SJSA1 (cell line): ENCODE data around the gene JAG1. TPM values are rescaled to one million over a fixed set of nuclear protein-coding genes. Genes with fewer than 3 reads are reported as not detected.
"Not testable (repeated sequence)": the region's sequence is repeated elsewhere in the genome, so short reads cannot be mapped to it uniquely, and the experiment has no call there.

Source experiments
- DNase-seq, 2 experiments: peaks; one replicate each; pipeline ENCODE4 v3.0.0-alpha.2; 2015 to 2020; ENCODE audit warnings: low spot score in 2 of 2, low read depth in 1 of 2
- H3K27ac ChIP-seq: fragments of 250-450 bp; sonication (Bioruptor Pico); 2 replicates; pipeline ENCODE4 v1.5.1; 2020; ENCODE audit warnings: mild to moderate bottlenecking, moderate library complexity
- H3K27me3 ChIP-seq: fragments of 250-450 bp; sonication (Bioruptor Pico); replicated peaks from 2 replicates; pipeline ENCODE4 v1.5.1; 2020; ENCODE audit warnings: mild to moderate bottlenecking, moderate library complexity
- H3K36me3 ChIP-seq: fragments of 250-450 bp; sonication (Bioruptor Pico); 2 replicates; pipeline ENCODE4 v1.5.1; 2020; ENCODE audit warnings: mild to moderate bottlenecking
- H3K4me1 ChIP-seq: fragments of 250-450 bp; sonication (Bioruptor Pico); replicated peaks from 2 replicates; pipeline ENCODE4 v1.6.1; 2021; ENCODE audit warnings: mild to moderate bottlenecking
- H3K4me3 ChIP-seq: fragments of 250-450 bp; sonication (Bioruptor Pico); 2 replicates; pipeline ENCODE4 v1.5.1; 2020; ENCODE audit warnings: mild to moderate bottlenecking
- H3K9me3 ChIP-seq: fragments of 250-450 bp; sonication (Bioruptor Pico); replicated peaks from 2 replicates; pipeline ENCODE4 v1.5.1; 2020; ENCODE audit warnings: mild to moderate bottlenecking
- total RNA-seq: library from RNA; depleted of rRNA; stranded (reverse); fragments of >200 nt; shearing (Covaris generic); gene quantifications from 2 replicates; pipeline ENCODE4 v1.2.3, GENCODE V29; 2014

Gene JAG1
- total RNA-seq, 1 experiment from 2014 or later: 40.9 TPM

GRCh38 chr20:10605547-10606195 is 68.1 kb downstream of the JAG1 start:
- H3K36me3 ChIP-seq: no peaks in the 10 kb centered on the region
- peak overlapping the region; percentile 90 for H3K27ac ChIP-seq
- no peak for DNase-seq
- no peaks in the 10 kb centered on the region for H3K9me3 ChIP-seq
- peaks cover 37% of the 10 kb centered on the region for H3K4me1 ChIP-seq
- no peaks in the 10 kb centered on the region for H3K27me3 ChIP-seq
- no peak overlapping the region for H3K4me3 ChIP-seq

GRCh38 chr20:10604865-10605440 is 68.8 kb downstream of the JAG1 start:
- no peak for DNase-seq
- H3K9me3 ChIP-seq: no peaks in the 10 kb centered on the region
- no peak overlapping the region for H3K4me3 ChIP-seq
- peaks cover 36% of the 10 kb centered on the region for H3K4me1 ChIP-seq
- no peaks in the 10 kb centered on the region for H3K27me3 ChIP-seq
- peak overlapping the region; percentile 90 for H3K27ac ChIP-seq
- no peaks in the 10 kb centered on the region for H3K36me3 ChIP-seq

DNA sequence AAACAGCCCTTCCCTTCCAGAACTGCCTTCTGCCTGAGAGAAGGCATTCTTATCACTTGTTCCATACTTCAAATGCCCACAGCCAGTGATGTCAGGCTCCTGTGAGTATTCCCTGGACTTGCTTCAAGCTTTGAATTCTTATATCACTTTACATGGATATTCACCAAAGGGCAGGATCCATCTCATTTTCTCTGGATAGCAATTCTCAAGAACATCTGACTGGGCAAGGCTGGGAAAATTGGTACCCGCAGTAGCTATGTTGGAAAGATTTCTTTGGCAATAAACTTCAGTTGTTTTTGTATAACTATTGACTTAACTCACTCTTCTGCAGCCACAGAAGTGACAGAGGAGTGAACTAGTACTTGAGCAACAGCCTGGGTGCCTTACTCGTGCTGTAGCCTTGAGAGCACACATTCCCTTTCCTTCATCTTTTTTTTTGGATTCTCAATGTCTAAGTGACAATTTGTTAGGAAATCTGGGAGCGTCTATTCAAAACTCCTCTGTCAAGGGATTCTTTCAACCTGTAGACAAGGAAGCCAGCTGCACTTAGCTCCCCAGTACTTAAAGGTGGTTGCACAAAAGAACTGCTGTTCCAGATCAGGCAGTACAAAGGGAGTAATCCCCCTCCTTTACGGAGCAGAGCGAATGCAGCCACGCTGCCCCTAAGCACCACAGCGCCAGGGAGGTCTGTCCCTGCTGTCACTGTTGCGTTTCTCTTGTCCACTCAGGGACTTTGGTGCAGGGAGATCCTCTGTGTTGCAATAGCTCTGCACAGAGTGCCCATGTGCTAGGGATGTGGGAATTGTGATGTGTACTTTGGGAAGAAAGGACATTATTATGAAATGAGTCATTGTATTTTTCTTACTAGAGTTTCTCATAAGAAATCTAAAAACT is 69.6 kb downstream of the JAG1 start:
- Histone ChIP-seq H3K9me3 (no peaks in the 10 kb centered on the region), H3K27ac (peak overlapping the region; percentile 90), H3K4me1 (peaks cover 28% of the 10 kb centered on the region), H3K4me3 (no peak overlapping the region), H3K36me3 (no peaks in the 10 kb centered on the region), H3K27me3 (no peaks in the 10 kb centered on the region)
- peak; percentile 87 to 92 for DNase-seq

- H3K27ac ChIP-seq: peak overlapping the region; percentile 90
- no peaks in the 10 kb centered on the region for H3K36me3 ChIP-seq
- H3K4me1 ChIP-seq: peaks cover 34% of the 10 kb centered on the region
- H3K27me3 ChIP-seq: no peaks in the 10 kb centered on the region
- no peak for DNase-seq
- no peak overlapping the region for H3K4me3 ChIP-seq
- H3K9me3 ChIP-seq: no peaks in the 10 kb centered on the region
These were observed 70.4 kb downstream of the JAG1 start for GRCh38 chr20:10603378-10603777.

DNA sequence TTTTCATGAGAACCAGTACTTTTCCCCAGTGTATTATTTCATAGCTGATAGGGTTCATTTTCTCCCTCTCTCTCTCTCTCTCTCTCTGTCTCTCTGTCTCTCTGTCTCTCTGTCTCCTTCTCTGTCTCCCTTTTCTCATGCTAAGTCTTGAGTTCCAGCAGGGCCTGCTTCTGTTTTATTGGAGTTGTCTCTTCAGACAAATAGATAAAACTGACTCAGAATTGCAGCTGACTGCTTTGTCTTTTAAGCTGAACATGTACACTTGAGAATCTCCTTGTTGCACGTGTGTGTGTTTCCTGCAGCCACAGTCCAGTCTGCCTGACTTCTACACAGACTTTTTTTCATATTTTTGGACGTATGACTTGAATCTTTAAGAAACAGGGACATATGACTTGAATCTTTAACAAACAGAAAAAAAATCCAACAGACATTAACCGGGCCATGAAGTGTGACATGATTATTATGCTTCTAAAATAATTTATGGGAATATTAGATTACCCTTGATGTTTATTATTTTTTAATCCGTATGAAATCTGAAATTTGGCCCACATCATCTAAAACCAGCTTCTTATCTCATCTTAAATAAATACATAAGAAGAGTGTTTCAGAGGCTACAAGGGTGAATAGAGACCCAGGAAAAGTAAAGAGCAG is 71.5 kb downstream of the JAG1 start:
- DNase-seq: no peak
- no peaks in the 10 kb centered on the region for H3K9me3 ChIP-seq
- no peak overlapping the region for H3K4me3 ChIP-seq
- H3K27me3 ChIP-seq: no peaks in the 10 kb centered on the region
- peaks cover 44% of the 10 kb centered on the region for H3K4me1 ChIP-seq
- no peaks in the 10 kb centered on the region for H3K36me3 ChIP-seq
- no peak overlapping the region for H3K27ac ChIP-seq

DNA sequence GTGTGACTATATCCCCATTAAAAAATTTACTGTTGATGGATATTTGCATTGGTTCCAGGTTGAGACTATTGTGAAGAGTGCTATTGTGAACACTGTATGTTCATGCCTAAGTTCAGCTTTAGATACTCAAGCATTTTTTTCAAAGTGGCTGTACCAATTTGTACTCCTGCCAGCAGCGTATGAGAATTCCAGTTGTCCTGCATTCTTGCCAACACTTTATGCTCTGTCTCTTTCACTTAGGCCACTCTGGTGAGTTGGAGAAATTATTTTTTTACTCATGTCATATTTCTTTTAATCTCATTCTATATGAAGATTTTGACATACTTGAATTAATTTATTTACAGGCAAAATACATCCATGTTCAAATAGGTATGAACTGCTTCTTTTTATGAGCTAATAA is 76.2 kb downstream of the JAG1 start:
- Histone ChIP-seq H3K27ac (peak overlapping the region; percentile 91), H3K4me3 (no peak overlapping the region), H3K4me1 (peaks cover 38% of the 10 kb centered on the region), H3K27me3 (no peaks in the 10 kb centered on the region), H3K9me3 (no peaks in the 10 kb centered on the region), H3K36me3 (no peaks in the 10 kb centered on the region)
- peak in 1 of 2 experiments; percentile 39 for DNase-seq

- DNase-seq: peak; percentile 70 to 91
- Histone ChIP-seq H3K4me1 (peaks cover 47% of the 10 kb centered on the region), H3K36me3 (no peaks in the 10 kb centered on the region), H3K4me3 (no peak overlapping the region), H3K27me3 (no peaks in the 10 kb centered on the region), H3K27ac (peak overlapping the region; percentile 91), H3K9me3 (no peaks in the 10 kb centered on the region)
These were observed 77.1 kb downstream of the JAG1 start for GRCh38 chr20:10596710-10597121.

- H3K27me3 ChIP-seq: no peaks in the 10 kb centered on the region
- H3K36me3 ChIP-seq: no peaks in the 10 kb centered on the region
- 0 out of 2 replicates have a peak overlapping the region, but pooled peaks have one; percentile 3 for H3K27ac ChIP-seq
- no peak overlapping the region for H3K4me3 ChIP-seq
- DNase-seq: no peak
- H3K4me1 ChIP-seq: peaks cover 54% of the 10 kb centered on the region
- no peaks in the 10 kb centered on the region for H3K9me3 ChIP-seq
These were observed 77.8 kb downstream of the JAG1 start for GRCh38 chr20:10595985-10596384.

DNA sequence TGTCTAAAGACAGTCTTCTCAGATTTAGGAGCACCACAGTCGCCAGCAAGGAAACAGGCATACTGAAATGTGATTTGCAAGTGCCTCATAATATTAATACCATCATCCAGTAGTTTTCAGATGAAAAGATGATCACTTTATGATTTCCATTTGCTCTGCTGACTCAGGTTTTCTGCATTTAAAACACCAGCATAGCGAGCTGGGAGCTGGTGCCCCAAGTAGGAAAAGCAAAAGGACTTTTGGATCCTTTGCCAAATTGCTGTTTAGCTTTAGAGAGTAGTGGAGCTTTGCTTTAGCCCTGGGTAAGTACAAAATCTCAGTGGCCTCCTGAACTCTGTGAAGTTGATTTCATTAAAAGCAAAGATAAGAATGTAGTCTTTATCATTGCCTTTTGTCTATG is 78.5 kb downstream of the JAG1 start:
- Histone ChIP-seq H3K27me3 (no peaks in the 10 kb centered on the region), H3K4me3 (no peak overlapping the region), H3K36me3 (no peaks in the 10 kb centered on the region), H3K27ac (no peak overlapping the region), H3K9me3 (no peaks in the 10 kb centered on the region), H3K4me1 (peaks cover 60% of the 10 kb centered on the region)
- DNase-seq: no peak

DNA sequence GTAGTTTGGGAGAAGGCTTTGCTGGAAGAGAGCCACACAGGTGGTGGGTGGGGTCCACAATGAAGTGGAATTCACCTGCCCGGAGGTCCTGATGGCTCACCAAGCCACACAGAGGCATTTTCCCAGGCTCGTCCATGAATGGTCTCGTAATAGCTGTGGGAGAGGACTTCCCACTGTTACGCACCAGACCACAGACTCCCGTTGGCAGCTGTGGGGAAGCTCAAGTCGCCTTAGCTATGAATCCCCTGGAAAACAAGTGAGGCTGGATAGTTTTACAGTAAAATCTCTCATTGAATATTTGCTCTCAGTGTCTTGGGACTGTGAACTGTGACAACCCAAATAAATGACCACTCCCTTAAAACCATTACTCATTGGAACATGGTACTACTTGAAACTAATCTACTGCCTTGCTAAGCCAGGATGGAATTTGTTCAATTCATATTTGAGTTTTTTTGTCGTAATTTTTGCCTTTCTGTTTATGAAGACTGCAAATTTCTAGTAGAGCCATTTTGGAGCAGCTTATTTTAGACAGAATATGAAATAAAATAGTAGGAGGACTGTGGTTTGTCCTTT is 79.4 kb downstream of the JAG1 start:
- H3K4me1 ChIP-seq: peaks cover 60% of the 10 kb centered on the region
- H3K4me3 ChIP-seq: no peak overlapping the region
- DNase-seq: no peak
- H3K27me3 ChIP-seq: no peaks in the 10 kb centered on the region
- H3K36me3 ChIP-seq: no peaks in the 10 kb centered on the region
- H3K9me3 ChIP-seq: no peaks in the 10 kb centered on the region
- H3K27ac ChIP-seq: no peak overlapping the region

DNA sequence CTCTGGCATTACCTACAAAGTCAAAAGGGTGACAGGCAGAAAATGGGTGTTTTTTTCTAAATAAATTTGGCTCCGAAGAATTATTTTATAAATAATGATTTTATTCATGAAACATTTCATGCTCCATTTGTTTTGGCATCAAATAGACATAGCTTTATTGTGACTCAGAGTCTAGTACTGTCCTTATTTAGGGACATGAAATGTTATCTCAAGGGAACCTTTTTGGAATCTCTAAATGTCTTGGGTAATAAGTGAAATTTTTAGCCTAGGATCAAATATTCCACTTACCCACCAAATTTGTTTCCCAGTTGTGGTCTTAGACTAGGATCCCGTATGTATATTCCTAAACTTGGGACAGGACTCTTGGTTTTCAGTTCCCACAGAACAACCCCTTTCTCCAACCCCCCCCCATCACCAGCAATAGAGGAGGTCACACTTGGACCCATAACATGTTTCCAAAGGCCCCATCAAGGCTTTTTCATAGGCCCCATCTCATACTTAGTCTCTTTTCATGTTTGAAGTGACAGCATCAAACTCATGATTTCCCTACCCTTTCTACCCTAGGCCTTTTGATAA is 81.8 kb downstream of the JAG1 start:
- Histone ChIP-seq H3K36me3 (no peaks in the 10 kb centered on the region), H3K9me3 (no peaks in the 10 kb centered on the region), H3K4me1 (peaks cover 39% of the 10 kb centered on the region), H3K27ac (peak overlapping the region; percentile 43), H3K27me3 (no peaks in the 10 kb centered on the region), H3K4me3 (no peak overlapping the region)
- peak in 1 of 2 experiments; percentile 58 for DNase-seq

- H3K27ac ChIP-seq: no peak overlapping the region
- no peaks in the 10 kb centered on the region for H3K9me3 ChIP-seq
- no peaks in the 10 kb centered on the region for H3K36me3 ChIP-seq
- H3K4me1 ChIP-seq: peaks cover 37% of the 10 kb centered on the region
- H3K4me3 ChIP-seq: no peak overlapping the region
- no peaks in the 10 kb centered on the region for H3K27me3 ChIP-seq
- no peak for DNase-seq
These were observed 82.7 kb downstream of the JAG1 start for GRCh38 chr20:10590950-10591671.

DNA sequence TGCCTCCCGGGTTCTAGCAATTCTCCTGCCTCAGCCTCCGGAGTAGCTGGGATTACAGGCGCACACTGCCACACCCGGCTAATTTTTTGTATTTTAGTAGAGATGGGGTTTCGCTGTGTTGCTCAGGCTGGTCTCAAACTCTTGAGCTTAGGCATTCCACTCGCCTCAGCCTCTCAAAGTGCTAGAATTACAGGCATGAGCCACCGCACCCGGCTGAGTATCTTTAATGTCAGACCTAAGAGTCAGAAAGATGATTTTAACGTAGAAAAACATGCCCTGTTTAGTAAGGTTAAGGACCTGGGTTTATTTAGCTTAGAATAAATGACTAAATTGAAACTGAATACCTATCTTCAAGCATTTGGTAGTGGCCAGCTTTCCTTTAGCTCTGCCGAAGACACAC is 83.4 kb downstream of the JAG1 start:
- H3K9me3 ChIP-seq, DNase-seq, H3K4me3 ChIP-seq, H3K36me3 ChIP-seq, H3K27ac ChIP-seq, H3K27me3 ChIP-seq: not testable (repeated sequence)
- H3K4me1 ChIP-seq: peaks cover 36% of the 10 kb centered on the region
